Muscle layer of colon (tissue), 2 donors: Measurements from ENCODE around the gene ACTMAP.
A peak's percentile ranks its signal among the peaks of the same experiment; 100 is the strongest.

ENCODE experiments used
- H3K27ac ChIP-seq: one replicate; pipeline ENCODE4 v1.7.0; 2013; ENCODE audit warnings: low read depth, mild to moderate bottlenecking, low read length, moderate library complexity
- H3K27me3 ChIP-seq, 2 donors: one replicate each; pipeline ENCODE4 v1.7.0; 2013; ENCODE audit warnings: low read length in 2 of 2, mild to moderate bottlenecking in 2 of 2; ENCODE audit not compliant: insufficient read depth in 2 of 2, control insufficient read depth in 1 of 2
- H3K36me3 ChIP-seq: one replicate; pipeline ENCODE4 v1.7.0; 2013; ENCODE audit warnings: mild to moderate bottlenecking, low read length; ENCODE audit not compliant: insufficient read depth
- H3K4me1 ChIP-seq: one replicate; pipeline ENCODE4 v1.7.0; 2013; ENCODE audit warnings: mild to moderate bottlenecking, low read length; ENCODE audit not compliant: insufficient read depth
- H3K4me3 ChIP-seq, 2 donors: one replicate each; pipeline ENCODE4 v1.7.0; 2013; ENCODE audit warnings: low read length in 2 of 2, low read depth in 1 of 2, mild to moderate bottlenecking in 1 of 2, moderate library complexity in 1 of 2
- H3K9ac ChIP-seq: one replicate; pipeline ENCODE4 v1.7.0; 2013; ENCODE audit warnings: low read length
- H3K9me3 ChIP-seq: one replicate; pipeline ENCODE4 v1.7.0; 2013; ENCODE audit warnings: mild to moderate bottlenecking, low read length
- donor health status: abdominal sarcoma.
- donor health status: Adenocarcinoma of cecum.

The ACTMAP gene

GRCh38 chr19:40750058-40750873, at the start of gene ACTMAP:
Gene ACTMAP, minus strand, starts transcription at chr19:40750477. Its CDS starts 674 bp downstream, at chr19:40749803.
- no peaks in the 10 kb centered on the region for H3K36me3 ChIP-seq
- peak within 1 kb of the TSS; percentile 96 for H3K27ac ChIP-seq
- peak within 1 kb of the TSS; percentile 81 to 84 for H3K4me3 ChIP-seq
- no peaks in the 10 kb centered on the region for H3K27me3 ChIP-seq
- peak within 1 kb of the TSS; percentile 67 for H3K9ac ChIP-seq
- H3K4me1 ChIP-seq, result peaks cover 32% of the 10 kb centered on the region
- H3K9me3 ChIP-seq, result no peaks in the 10 kb centered on the region

- Histone ChIP-seq H3K4me3 (peak overlapping the region; percentile 63 to 75), H3K4me1 (peaks cover 45% of the 10 kb centered on the region), H3K27ac (peak overlapping the region; percentile 90), H3K9me3 (no peaks in the 10 kb centered on the region), H3K27me3 (no peaks in the 10 kb centered on the region), H3K9ac (peak overlapping the region; percentile 49), H3K36me3 (peaks cover 18% of the 10 kb centered on the region)
Observed at GRCh38 chr19:40799558-40800338, 49.5 kb upstream of the ACTMAP start.

- Histone ChIP-seq H3K27ac (peak within 1 kb of the TSS; percentile 90), H3K27me3 (no peaks in the 10 kb centered on the region), H3K4me1 (peaks cover 37% of the 10 kb centered on the region), H3K9me3 (no peaks in the 10 kb centered on the region), H3K4me3 (peak within 1 kb of the TSS; percentile 63 to 75), H3K36me3 (peaks cover 10% of the 10 kb centered on the region), H3K9ac (peak within 1 kb of the TSS; percentile 60)
Observed at GRCh38 chr19:40798683-40799557, 48.6 kb upstream of the ACTMAP start, which contains the start of gene EGLN2. Gene EGLN2, plus strand, starts transcription at chr19:40799191. Its CDS starts 1,382 bp downstream, at chr19:40800573.

- Histone ChIP-seq H3K9me3 (no peaks in the 10 kb centered on the region), H3K27me3 (no peaks in the 10 kb centered on the region), H3K4me3 (peak overlapping the region; percentile 18 to 63), H3K27ac (peak overlapping the region; percentile 56), H3K9ac (peak overlapping the region; percentile 60), H3K36me3 (peaks cover 6% of the 10 kb centered on the region), H3K4me1 (peaks cover 29% of the 10 kb centered on the region)
Observed at GRCh38 chr19:40797963-40798682, 47.8 kb upstream of the ACTMAP start.

- Histone ChIP-seq H3K27ac (peak overlapping the region; percentile 56), H3K9ac (peak overlapping the region; percentile 60), H3K4me3 (peak overlapping the region in 1 of 2 donors; percentile 63), H3K9me3 (no peaks in the 10 kb centered on the region), H3K4me1 (peaks cover 21% of the 10 kb centered on the region), H3K27me3 (no peaks in the 10 kb centered on the region), H3K36me3 (peaks cover 6% of the 10 kb centered on the region)
Observed at GRCh38 chr19:40797166-40797962, 47.1 kb upstream of the ACTMAP start.

- no peak overlapping the region for H3K9ac ChIP-seq
- H3K9me3 ChIP-seq, result no peaks in the 10 kb centered on the region
- H3K27ac ChIP-seq, result no peak overlapping the region
Observed at GRCh38 chr19:40791996-40792395, 41.7 kb upstream of the ACTMAP start.

GRCh38 chr19:40791349-40791748, 41.1 kb upstream of the ACTMAP start:
- H3K9me3 ChIP-seq, result no peaks in the 10 kb centered on the region

More at GRCh38 chr19:40791996-40792395, 41.7 kb upstream of the ACTMAP start:
- Histone ChIP-seq H3K27me3 (no peaks in the 10 kb centered on the region), H3K36me3 (peaks cover 5% of the 10 kb centered on the region), H3K4me3 (no peak overlapping the region), H3K4me1 (no peaks in the 10 kb centered on the region)

GRCh38 chr19:40786060-40787037, 36.1 kb upstream of the ACTMAP start:
- Histone ChIP-seq H3K4me3 (no peak overlapping the region), H3K27me3 (no peaks in the 10 kb centered on the region), H3K4me1 (no peaks in the 10 kb centered on the region), H3K27ac (no peak overlapping the region), H3K9ac (no peak overlapping the region), H3K36me3 (peaks cover 11% of the 10 kb centered on the region), H3K9me3 (no peaks in the 10 kb centered on the region)

More at GRCh38 chr19:40791349-40791748, 41.1 kb upstream of the ACTMAP start:
- H3K27ac ChIP-seq, result no peak overlapping the region
- H3K27me3 ChIP-seq, result no peaks in the 10 kb centered on the region
- H3K4me3 ChIP-seq, result no peak overlapping the region
- H3K36me3 ChIP-seq, result peaks cover 10% of the 10 kb centered on the region
- no peaks in the 10 kb centered on the region for H3K4me1 ChIP-seq
- no peak overlapping the region for H3K9ac ChIP-seq

GRCh38 chr19:40785526-40785925, 35.2 kb upstream of the ACTMAP start:
- no peaks in the 10 kb centered on the region for H3K4me1 ChIP-seq

More at GRCh38 chr19:40785526-40785925, 35.2 kb upstream of the ACTMAP start:
- H3K9me3 ChIP-seq, result no peaks in the 10 kb centered on the region
- no peak overlapping the region for H3K4me3 ChIP-seq
- peaks cover 11% of the 10 kb centered on the region for H3K36me3 ChIP-seq
- no peaks in the 10 kb centered on the region for H3K27me3 ChIP-seq
- H3K27ac ChIP-seq, result no peak overlapping the region
- H3K9ac ChIP-seq, result no peak overlapping the region
